Upper lobe of left lung (tissue), 4 donors: Measurements from ENCODE around the gene PTP4A1.

ENCODE experiments used
- EP300 ChIP-seq, 4 donors: sonication (generic); formaldehyde crosslinking; IDR thresholded peaks; one replicate each; pipeline ENCODE4 v1.5.1; 2017; ENCODE audit warnings: antibody characterized with exemption in 4 of 4, control low read depth in 2 of 4
- TF ChIP-seq, protein P1 (sequence below), 6 experiments: fragments of 450-650 bp in 4 of 6; fragments of 200-600 bp in 2 of 6; sonication (generic) in 2 of 6; IDR thresholded peaks; one replicate each; pipeline ENCODE4 v1.5.1; 2016 to 2019; ENCODE audit warnings: antibody characterized with exemption in 6 of 6

- TF ChIP-seq, protein P1, sequence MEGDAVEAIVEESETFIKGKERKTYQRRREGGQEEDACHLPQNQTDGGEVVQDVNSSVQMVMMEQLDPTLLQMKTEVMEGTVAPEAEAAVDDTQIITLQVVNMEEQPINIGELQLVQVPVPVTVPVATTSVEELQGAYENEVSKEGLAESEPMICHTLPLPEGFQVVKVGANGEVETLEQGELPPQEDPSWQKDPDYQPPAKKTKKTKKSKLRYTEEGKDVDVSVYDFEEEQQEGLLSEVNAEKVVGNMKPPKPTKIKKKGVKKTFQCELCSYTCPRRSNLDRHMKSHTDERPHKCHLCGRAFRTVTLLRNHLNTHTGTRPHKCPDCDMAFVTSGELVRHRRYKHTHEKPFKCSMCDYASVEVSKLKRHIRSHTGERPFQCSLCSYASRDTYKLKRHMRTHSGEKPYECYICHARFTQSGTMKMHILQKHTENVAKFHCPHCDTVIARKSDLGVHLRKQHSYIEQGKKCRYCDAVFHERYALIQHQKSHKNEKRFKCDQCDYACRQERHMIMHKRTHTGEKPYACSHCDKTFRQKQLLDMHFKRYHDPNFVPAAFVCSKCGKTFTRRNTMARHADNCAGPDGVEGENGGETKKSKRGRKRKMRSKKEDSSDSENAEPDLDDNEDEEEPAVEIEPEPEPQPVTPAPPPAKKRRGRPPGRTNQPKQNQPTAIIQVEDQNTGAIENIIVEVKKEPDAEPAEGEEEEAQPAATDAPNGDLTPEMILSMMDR (IDR thresholded peaks at IDR 0.05), result no peak
- TF ChIP-seq EP300 (IDR thresholded peaks at IDR 0.05), result no peak
These were observed 28.3 kb upstream of the PTP4A1 start for GRCh38 chr6:63543982-63544381.
